PC-9 (cell line): ENCODE results near the gene MYL6. TPM values are rescaled to one million over a fixed set of nuclear protein-coding genes. Genes with fewer than 3 reads are reported as not detected.
A peak's percentile ranks its signal among the peaks of the same experiment; 100 is the strongest.

Source experiments
- BruUV-seq: library from RNA; stranded (reverse); fragments of 400-500 nt; replicated peaks from 2 replicates; lab custom pipeline; 2021; lab: Mats Ljungman, UMichigan
- CTCF ChIA-PET: fragments of 300-600 bp; sonication (Branson Sonifier 250); formaldehyde crosslinking; loops from one replicate; lab custom pipeline; 2022; ENCODE audit warnings: antibody characterized with exemption; lab: Charles Lee
- POLR2A ChIA-PET: fragments of 300-600 bp; sonication (Branson Sonifier 250); formaldehyde crosslinking; loops from one replicate; lab custom pipeline; 2022; ENCODE audit warnings: antibody characterized with exemption; ENCODE audit not compliant: unreplicated experiment; lab: Charles Lee
- DNase-seq, 2 experiments: peaks; one replicate each; pipeline versions ENCODE4 v3.0.0 to v3.0.0-alpha.2; 2015 to 2022; ENCODE audit warnings: mixed read lengths in 1 of 2
- H2AFZ ChIP-seq: fragments of 200-600 bp; sonication (generic); 2 replicates; pipeline ENCODE4 v1.8.1; 2017; ENCODE audit warnings: antibody characterized with exemption
- H3F3A ChIP-seq: fragments of 200-600 bp; sonication (generic); 2 replicates; pipeline ENCODE4 v1.8.1; 2017; ENCODE audit warnings: antibody characterized with exemption, mild to moderate bottlenecking, low read depth; ENCODE audit not compliant: insufficient read depth
- H3K27ac ChIP-seq: fragments of 200-600 bp; sonication (generic); 2 replicates; pipeline ENCODE4 v1.6.1; 2016; ENCODE audit warnings: mixed run types
- H3K27me3 ChIP-seq: fragments of 200-600 bp; sonication (generic); 2 replicates; pipeline ENCODE4 v1.6.1; 2016; ENCODE audit warnings: low read depth, mixed run types; ENCODE audit not compliant: insufficient read depth
- H3K36me3 ChIP-seq: fragments of 200-600 bp; sonication (generic); 2 replicates; pipeline ENCODE4 v1.6.1; 2016; ENCODE audit warnings: low read depth, mixed run types
- H3K4me1 ChIP-seq: fragments of 200-600 bp; sonication (generic); replicated peaks from 2 replicates; pipeline ENCODE4 v1.6.1; 2016; ENCODE audit warnings: mixed run types; ENCODE audit not compliant: insufficient read depth
- H3K4me2 ChIP-seq: fragments of 200-600 bp; sonication (generic); 2 replicates; pipeline ENCODE4 v1.6.1; 2017; ENCODE audit warnings: mixed run types
- H3K4me3 ChIP-seq: fragments of 200-600 bp; sonication (generic); 2 replicates; pipeline ENCODE4 v1.6.1; 2016; ENCODE audit warnings: mixed run types
- H3K79me2 ChIP-seq: fragments of 200-600 bp; sonication (generic); 2 replicates; pipeline ENCODE4 v1.6.1; 2017; ENCODE audit warnings: low read depth, mixed run types
- H3K9me2 ChIP-seq: fragments of 200-600 bp; sonication (generic); 2 replicates; pipeline ENCODE4 v1.8.1; 2017; ENCODE audit warnings: mild to moderate bottlenecking; ENCODE audit not compliant: insufficient read depth
- H3K9me3 ChIP-seq: fragments of 200-600 bp; sonication (generic); 2 replicates; pipeline ENCODE4 v1.8.1; 2016; ENCODE audit warnings: low read depth; ENCODE audit not compliant: insufficient read depth
- H4K20me1 ChIP-seq: fragments of 200-600 bp; sonication (generic); 2 replicates; pipeline ENCODE4 v1.8.1; 2017; ENCODE audit not compliant: insufficient read depth
- EZH2 ChIP-seq: fragments of 200-600 bp; sonication (generic); IDR thresholded peaks from 2 replicates; pipeline ENCODE4 v1.8.0; 2017; ENCODE audit warnings: antibody characterized with exemption, low read depth
- intact Hi-C: fragments of 100-400 bp; cut with micrococcal nuclease; formaldehyde crosslinking; loops from one replicate; pipeline ENCODE4 v1.10.0; 2022; ENCODE audit not compliant: unreplicated experiment
- total RNA-seq: library from RNA; stranded (reverse); gene quantifications from 2 replicates; pipeline ENCODE4 v1.2.3, GENCODE V29; 2021
- TF ChIP-seq, protein P1 (sequence below): fragments of 200-600 bp; sonication (generic); conservative IDR thresholded peaks from 2 replicates; pipeline ENCODE4 v1.6.1; 2017; ENCODE audit warnings: mixed run types, antibody characterized with exemption, mild to moderate bottlenecking, moderate library complexity

Gene MYL6
- total RNA-seq, 1 experiment from 2014 or later: 666 TPM

DNA sequence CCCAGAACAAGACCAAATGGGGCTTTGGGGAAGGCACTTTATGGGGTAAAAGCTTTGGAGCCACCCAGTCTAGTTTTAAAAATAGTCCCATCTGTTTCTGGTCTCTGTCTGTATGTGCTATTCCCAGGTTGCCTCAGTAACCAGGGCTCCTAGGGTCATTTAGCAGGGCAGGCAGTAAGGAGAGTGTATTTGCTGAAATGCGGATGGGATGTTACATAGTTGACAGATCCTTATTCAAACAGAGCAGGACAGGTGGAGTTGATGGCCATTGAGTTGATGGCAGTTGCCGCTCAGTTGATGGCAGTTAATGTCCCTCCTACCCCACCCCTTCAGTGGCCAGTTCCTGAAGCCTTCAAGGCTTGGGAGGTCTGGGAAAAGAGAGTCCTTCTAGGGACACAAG lies 35.5 kb upstream of the MYL6 start:
- H3K4me3 ChIP-seq: no peak overlapping the region
- H3K27me3 ChIP-seq: no peaks in the 10 kb centered on the region
- H3K9me3 ChIP-seq: no peaks in the 10 kb centered on the region
- H4K20me1 ChIP-seq: no peaks in the 10 kb centered on the region
- no TSS peak for BruUV-seq
- peak in 1 of 2 experiments; percentile 21 for DNase-seq
- CTCF ChIA-PET: interaction anchor here (0.6 kb wide), 2 partner anchors 34 to 66 kb away, joined by 3 to 5 read pairs; no protein-coding TSS in a partner anchor
- no peak overlapping the region for H2AFZ ChIP-seq
- peaks cover 31% of the 10 kb centered on the region for H3F3A ChIP-seq
- POLR2A ChIA-PET: no interaction called here
- no peaks in the 10 kb centered on the region for H3K36me3 ChIP-seq
- TF ChIP-seq, protein P1, sequence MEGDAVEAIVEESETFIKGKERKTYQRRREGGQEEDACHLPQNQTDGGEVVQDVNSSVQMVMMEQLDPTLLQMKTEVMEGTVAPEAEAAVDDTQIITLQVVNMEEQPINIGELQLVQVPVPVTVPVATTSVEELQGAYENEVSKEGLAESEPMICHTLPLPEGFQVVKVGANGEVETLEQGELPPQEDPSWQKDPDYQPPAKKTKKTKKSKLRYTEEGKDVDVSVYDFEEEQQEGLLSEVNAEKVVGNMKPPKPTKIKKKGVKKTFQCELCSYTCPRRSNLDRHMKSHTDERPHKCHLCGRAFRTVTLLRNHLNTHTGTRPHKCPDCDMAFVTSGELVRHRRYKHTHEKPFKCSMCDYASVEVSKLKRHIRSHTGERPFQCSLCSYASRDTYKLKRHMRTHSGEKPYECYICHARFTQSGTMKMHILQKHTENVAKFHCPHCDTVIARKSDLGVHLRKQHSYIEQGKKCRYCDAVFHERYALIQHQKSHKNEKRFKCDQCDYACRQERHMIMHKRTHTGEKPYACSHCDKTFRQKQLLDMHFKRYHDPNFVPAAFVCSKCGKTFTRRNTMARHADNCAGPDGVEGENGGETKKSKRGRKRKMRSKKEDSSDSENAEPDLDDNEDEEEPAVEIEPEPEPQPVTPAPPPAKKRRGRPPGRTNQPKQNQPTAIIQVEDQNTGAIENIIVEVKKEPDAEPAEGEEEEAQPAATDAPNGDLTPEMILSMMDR: no peak
- no peak for TF ChIP-seq EZH2
- H3K79me2 ChIP-seq: peaks cover 8% of the 10 kb centered on the region; the same call in 1 of the 2 replicates
- no peak overlapping the region for H3K27ac ChIP-seq
- intact Hi-C loops: no loop called here
- no peaks in the 10 kb centered on the region for H3K9me2 ChIP-seq
- H3K4me2 ChIP-seq: no peak overlapping the region
- H3K4me1 ChIP-seq: peaks cover 33% of the 10 kb centered on the region

DNA sequence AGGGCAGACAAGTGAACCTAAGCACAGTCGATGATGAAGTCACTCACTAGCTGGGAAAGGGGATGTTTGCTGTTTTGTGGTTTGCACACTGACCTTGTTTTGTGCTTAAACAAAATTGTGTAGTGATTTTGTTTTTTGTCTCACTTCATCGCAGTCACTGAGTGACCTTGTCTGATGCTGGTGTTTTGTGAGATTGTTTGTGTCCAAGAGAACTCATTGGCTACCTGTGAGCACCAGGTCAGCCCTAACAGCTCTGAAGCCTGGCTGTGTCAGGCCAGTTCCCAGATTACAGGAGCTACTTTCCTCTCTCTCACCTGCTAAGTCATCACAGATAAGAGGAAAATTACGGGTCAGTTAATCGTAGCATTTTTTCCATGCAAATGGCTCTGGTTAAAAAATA lies 34.0 kb upstream of the MYL6 start:
- POLR2A ChIA-PET: no interaction called here

DNA sequence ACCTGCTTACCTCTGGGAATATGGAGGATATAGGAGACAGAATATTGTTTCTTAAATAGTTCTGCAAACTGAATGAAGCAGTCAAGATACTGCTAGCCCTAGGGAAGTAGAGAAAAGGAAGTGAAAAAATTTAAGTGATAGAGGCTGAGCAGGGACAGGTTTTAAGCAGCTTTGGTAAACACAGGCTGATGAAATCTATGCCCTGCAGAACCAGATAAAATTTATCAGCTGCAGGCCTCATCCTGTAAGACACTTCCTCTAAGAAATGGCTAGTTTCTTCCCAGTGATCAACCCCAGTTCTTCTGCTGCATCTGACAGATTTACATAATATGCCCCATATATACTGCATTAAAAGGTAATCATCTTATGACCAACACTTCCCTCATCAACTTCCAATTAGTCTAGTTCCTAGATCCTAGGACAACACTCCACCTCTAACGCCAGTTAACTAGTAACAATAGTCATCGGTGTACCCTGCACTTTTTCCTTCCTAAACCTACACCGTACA lies 31.4 kb upstream of the MYL6 start:
- intact Hi-C loops: loop anchor here (1.0 kb wide), 2 partner anchors 26 to 63 kb away; partner anchors contain the start of genes MYL6B and SMARCC2
- Histone ChIP-seq H3K27ac (no peak overlapping the region), H3K4me2 (peak overlapping the region; percentile 85), H3F3A (peaks cover 22% of the 10 kb centered on the region), H3K4me1 (peaks cover 31% of the 10 kb centered on the region), H2AFZ (no peak overlapping the region), H3K9me2 (no peaks in the 10 kb centered on the region), H3K27me3 (no peaks in the 10 kb centered on the region), H3K4me3 (no peak overlapping the region; the same call in 1 of the 2 replicates), H3K9me3 (no peaks in the 10 kb centered on the region), H4K20me1 (no peaks in the 10 kb centered on the region), H3K36me3 (0 out of 2 replicates have a peak, but pooled peaks cover 3% of the 10 kb centered on the region), H3K79me2 (peaks cover 6% of the 10 kb centered on the region; the same call in 1 of the 2 replicates)
- peak in 1 of 2 experiments; percentile 2 for DNase-seq
- POLR2A ChIA-PET: no interaction called here
- TF ChIP-seq, protein P1: no peak
- no peak for TF ChIP-seq EZH2
- BruUV-seq: no TSS peak
- CTCF ChIA-PET: no interaction called here

More for the DNA sequence above, 34.0 kb upstream of the MYL6 start:
- no peaks in the 10 kb centered on the region for H3K9me3 ChIP-seq
- peaks cover 28% of the 10 kb centered on the region for H3K4me1 ChIP-seq
- BruUV-seq: no TSS peak
- no peak overlapping the region for H3K27ac ChIP-seq
- no peak overlapping the region for H2AFZ ChIP-seq
- no peaks in the 10 kb centered on the region for H4K20me1 ChIP-seq
- TF ChIP-seq EZH2: no peak
- TF ChIP-seq, protein P1: no peak
- no peak overlapping the region for H3K4me2 ChIP-seq
- CTCF ChIA-PET: no interaction called here
- H3K9me2 ChIP-seq: no peaks in the 10 kb centered on the region
- H3K27me3 ChIP-seq: no peaks in the 10 kb centered on the region
- no peak overlapping the region for H3K4me3 ChIP-seq
- H3F3A ChIP-seq: peaks cover 22% of the 10 kb centered on the region
- no peaks in the 10 kb centered on the region for H3K36me3 ChIP-seq
- DNase-seq: peak in 1 of 2 experiments; percentile 30
- H3K79me2 ChIP-seq: peaks cover 1% of the 10 kb centered on the region; the same call in 1 of the 2 replicates
- intact Hi-C loops: no loop called here
